Measurements from ENCODE around the gene PRKD2. TPM values are rescaled to one million over a fixed set of nuclear protein-coding genes. Genes with fewer than 3 reads are reported as not detected.
"Not testable (repeated sequence)": the region's sequence is repeated elsewhere in the genome, so short reads cannot be mapped to it uniquely, and the experiment has no call there.

PRKD2 gene
- 5.2 and 10.6 TPM in 2 replicates for total RNA-seq
- 17.1 TPM for polyA plus RNA-seq (2012)

GRCh38 chr19:46717034-46717715, at the start of gene PRKD2:
PRKD2 (minus strand) TSS chr19:46717114; CDS start chr19:46716370, 744 bp downstream.
- DNase-seq (ENCODE audit: low read depth), result peak; percentile 83

GRCh38 chr19:46764817-46765291, 47.9 kb upstream of the PRKD2 start:
- DNase-seq (ENCODE audit: low read depth), result no peak

- DNase-seq (ENCODE audit: low read depth), result no peak
Measured at GRCh38 chr19:46762245-46762890, 45.5 kb upstream of the PRKD2 start.

- DNase-seq (ENCODE audit: low read depth), result no peak
Measured at GRCh38 chr19:46761418-46761831, 44.5 kb upstream of the PRKD2 start.

- not testable (repeated sequence) for DNase-seq (ENCODE audit: low read depth)
Measured at GRCh38 chr19:46760897-46761296, 44.0 kb upstream of the PRKD2 start.

- no peak for DNase-seq (ENCODE audit: low read depth)
Measured at GRCh38 chr19:46760363-46760762, 43.4 kb upstream of the PRKD2 start.

GRCh38 chr19:46759817-46760333, 43.0 kb upstream of the PRKD2 start:
- peak; percentile 94 for DNase-seq (ENCODE audit: low read depth)

- DNase-seq (ENCODE audit: low read depth), result no peak
Measured at GRCh38 chr19:46759206-46759605, 42.3 kb upstream of the PRKD2 start.

- DNase-seq (ENCODE audit: low read depth), result no peak
Measured at GRCh38 chr19:46756544-46756888, 39.6 kb upstream of the PRKD2 start.

- no peak for DNase-seq (ENCODE audit: low read depth)
Measured at GRCh38 chr19:46755853-46756543, 39.1 kb upstream of the PRKD2 start.

GRCh38 chr19:46755077-46755852, 38.4 kb upstream of the PRKD2 start:
- DNase-seq (ENCODE audit: low read depth), result no peak

GRCh38 chr19:46753420-46754155, 36.7 kb upstream of the PRKD2 start:
- peak; percentile 36 for DNase-seq (ENCODE audit: low read depth)

- peak; percentile 67 for DNase-seq (ENCODE audit: low read depth)
Measured at GRCh38 chr19:46748325-46749109, 31.6 kb upstream of the PRKD2 start.

- peak; percentile 65 for DNase-seq (ENCODE audit: low read depth)
Measured at GRCh38 chr19:46746281-46747057, 29.6 kb upstream of the PRKD2 start, which contains the start of gene STRN4. STRN4 (minus strand) TSS chr19:46746450; CDS start chr19:46746430, 20 bp downstream.

GRCh38 chr19:46745521-46746280, 28.8 kb upstream of the PRKD2 start, which contains the start of gene FKRP:
FKRP (plus strand) TSS chr19:46746057; CDS start chr19:46755451, 9,394 bp downstream.
- peak; percentile 39 for DNase-seq (ENCODE audit: low read depth)

GRCh38 chr19:46745030-46745429, 28.1 kb upstream of the PRKD2 start:
- DNase-seq (ENCODE audit: low read depth), result no peak

- no peak for DNase-seq (ENCODE audit: low read depth)
Measured at GRCh38 chr19:46744005-46744691, 27.2 kb upstream of the PRKD2 start.
